IMR-90 (cell line): ENCODE data around the gene NCAPD3.

ENCODE experiments used
- CEBPB ChIP-seq: IDR thresholded peaks from 2 replicates; pipeline ENCODE4 v1.6.1; 2012; ENCODE audit warnings: low read depth, low read length, improper control_type of control experiment
- CHD1 ChIP-seq: IDR thresholded peaks from 2 replicates; pipeline ENCODE4 v1.6.1; 2012; ENCODE audit warnings: low read depth, low read length, improper control_type of control experiment
- CTCF ChIP-seq: conservative IDR thresholded peaks from 2 replicates; pipeline ENCODE4 v1.5.1; 2012; ENCODE audit warnings: mild to moderate bottlenecking, low read depth, low read length, improper control_type of control experiment
- ELK1 ChIP-seq: fragments of 150-350 bp; IDR thresholded peaks from 2 replicates; pipeline ENCODE4 v1.6.1; 2016; ENCODE audit warnings: low read depth, mild to moderate bottlenecking, low read length, moderate library complexity, borderline replicate concordance
- FOS ChIP-seq: fragments of 150-350 bp; IDR thresholded peaks from 2 replicates; pipeline ENCODE4 v1.6.1; 2016; ENCODE audit warnings: low read depth, low read length
- MAFK ChIP-seq: IDR thresholded peaks from 2 replicates; pipeline ENCODE4 v1.6.1; 2012; ENCODE audit warnings: low read depth, low read length, improper control_type of control experiment
- MAZ ChIP-seq: IDR thresholded peaks from 2 replicates; pipeline ENCODE4 v1.6.1; 2012; ENCODE audit warnings: low read depth, mild to moderate bottlenecking, low read length, improper control_type of control experiment, moderate library complexity, borderline replicate concordance
- MXI1 ChIP-seq: IDR thresholded peaks from 2 replicates; pipeline ENCODE4 v1.6.1; 2012; ENCODE audit warnings: low read depth, mild to moderate bottlenecking, low read length, moderate library complexity, borderline replicate concordance
- POLR2A ChIP-seq: IDR thresholded peaks from 2 replicates; pipeline ENCODE4 v1.6.1; 2012; ENCODE audit warnings: mild to moderate bottlenecking, low read depth, low read length
- RAD21 ChIP-seq: IDR thresholded peaks from 2 replicates; pipeline ENCODE4 v1.6.1; 2012; ENCODE audit warnings: low read length, improper control_type of control experiment
- RFX5 ChIP-seq: IDR thresholded peaks from 2 replicates; pipeline ENCODE4 v1.8.0; 2012; ENCODE audit warnings: low read depth, mild to moderate bottlenecking, low read length, moderate library complexity
- USF2 ChIP-seq: fragments of 150-350 bp; IDR thresholded peaks from 2 replicates; pipeline ENCODE4 v1.6.1; 2017; ENCODE audit warnings: mild to moderate bottlenecking, antibody characterized with exemption, low read length, low read depth

GRCh38 chr11:134199531-134199930 is 24.2 kb downstream of the NCAPD3 start:
- TF ChIP-seq POLR2A (no peak), RAD21 (no peak), CTCF (no peak), ELK1 (no peak), MXI1 (no peak), CEBPB (no peak), MAFK (no peak), MAZ (no peak), CHD1 (no peak), RFX5 (no peak), USF2 (no peak), FOS (no peak)
